H9 (cell line): ENCODE data around the gene ARL2BP. TPM values are rescaled to one million over a fixed set of nuclear protein-coding genes. Genes with fewer than 3 reads are reported as not detected.

Experiments
- DNase-seq: peaks from one replicate; pipeline ENCODE4 v3.0.0-alpha.2; 2017
- H2AFZ ChIP-seq: one replicate; pipeline ENCODE4 v1.6.1; 2013; ENCODE audit warnings: mild to moderate bottlenecking, low read length, control low read depth, moderate library complexity
- H2AK5ac ChIP-seq: 2 replicates; pipeline ENCODE4 v1.6.1; 2013; ENCODE audit warnings: low read length, control low read depth, mixed read lengths; ENCODE audit not compliant: insufficient read length
- H2BK120ac ChIP-seq: one replicate; pipeline ENCODE4 v1.6.1; 2013; ENCODE audit warnings: low read depth, mild to moderate bottlenecking, low read length, control low read depth, inconsistent platforms; ENCODE audit not compliant: poor library complexity, severe bottlenecking
- H2BK12ac ChIP-seq: 2 replicates; pipeline ENCODE4 v1.6.1; 2013; ENCODE audit warnings: low read length, control low read depth, mixed read lengths, low read depth; ENCODE audit not compliant: insufficient read length
- H2BK15ac ChIP-seq: 2 replicates; pipeline ENCODE4 v1.6.1; 2013; ENCODE audit warnings: low read depth, low read length, control low read depth
- H2BK20ac ChIP-seq: one replicate; pipeline ENCODE4 v1.6.1; 2013; ENCODE audit warnings: low read depth, mild to moderate bottlenecking, low read length, control low read depth, inconsistent platforms; ENCODE audit not compliant: poor library complexity, severe bottlenecking
- H2BK5ac ChIP-seq: 2 replicates; pipeline ENCODE4 v1.6.1; 2013; ENCODE audit warnings: low read length, control low read depth, mixed read lengths; ENCODE audit not compliant: insufficient read length
- H3K14ac ChIP-seq: 2 replicates; pipeline ENCODE4 v1.6.1; 2013; ENCODE audit warnings: low read length, control low read depth; ENCODE audit not compliant: insufficient read depth
- H3K18ac ChIP-seq: 2 replicates; pipeline ENCODE4 v1.6.1; 2013; ENCODE audit warnings: low read depth, mild to moderate bottlenecking, mixed read lengths, low read length, control low read depth; ENCODE audit not compliant: insufficient read length
- H3K23ac ChIP-seq: 2 replicates; pipeline ENCODE4 v1.6.1; 2013; ENCODE audit warnings: low read length, control low read depth, mixed read lengths, low read depth; ENCODE audit not compliant: insufficient read length
- H3K23me2 ChIP-seq: 2 replicates; pipeline ENCODE4 v1.6.1; 2013; ENCODE audit warnings: low read depth, mild to moderate bottlenecking, mixed read lengths, low read length, control low read depth; ENCODE audit not compliant: insufficient read length, poor library complexity, severe bottlenecking
- H3K27ac ChIP-seq: 2 replicates; pipeline ENCODE4 v1.5.1; 2013; ENCODE audit warnings: low read length, control low read depth, mixed read lengths, low read depth; ENCODE audit not compliant: insufficient read length
- H3K27me3 ChIP-seq: 2 replicates; pipeline ENCODE4 v1.6.1; 2013; ENCODE audit warnings: low read length, control low read depth, inconsistent platforms; ENCODE audit not compliant: insufficient read depth
- H3K4ac ChIP-seq: 2 replicates; pipeline ENCODE4 v1.6.1; 2013; ENCODE audit warnings: low read depth, mild to moderate bottlenecking, control low read depth, inconsistent platforms, low read length, moderate library complexity
- H3K4me1 ChIP-seq: 2 replicates; pipeline ENCODE4 v1.6.1; 2013; ENCODE audit warnings: low read length, control low read depth, inconsistent platforms; ENCODE audit not compliant: insufficient read depth
- H3K4me2 ChIP-seq: 2 replicates; pipeline ENCODE4 v1.6.1; 2013; ENCODE audit warnings: low read length, control low read depth, mixed read lengths; ENCODE audit not compliant: insufficient read length, insufficient read depth
- H3K56ac ChIP-seq: 2 replicates; pipeline ENCODE4 v1.6.1; 2013; ENCODE audit warnings: low read depth, mild to moderate bottlenecking, mixed read lengths, low read length, control low read depth; ENCODE audit not compliant: insufficient read length
- H3K79me1 ChIP-seq: 2 replicates; pipeline ENCODE4 v1.6.1; 2013; ENCODE audit warnings: low read depth, mild to moderate bottlenecking, moderate library complexity, low read length, control low read depth, inconsistent platforms; ENCODE audit not compliant: insufficient read depth, poor library complexity, severe bottlenecking
- H3K79me2 ChIP-seq: 2 replicates; pipeline ENCODE4 v1.6.1; 2013; ENCODE audit warnings: low read length, control low read depth, inconsistent platforms; ENCODE audit not compliant: insufficient read depth
- H3K9ac ChIP-seq: 2 replicates; pipeline ENCODE4 v1.6.1; 2013; ENCODE audit warnings: low read length, control low read depth, mixed read lengths; ENCODE audit not compliant: insufficient read length; ENCODE audit errors: extremely low read depth
- H3K9me3 ChIP-seq: one replicate; pipeline ENCODE4 v1.6.1; 2013; ENCODE audit warnings: low read depth, low read length, inconsistent platforms; ENCODE audit not compliant: control insufficient read depth
- H3T11ph ChIP-seq: one replicate; pipeline ENCODE4 v1.6.1; 2013; ENCODE audit warnings: mild to moderate bottlenecking, low read length, control low read depth, inconsistent platforms
- H4K20me1 ChIP-seq: one replicate; pipeline ENCODE4 v1.6.1; 2013; ENCODE audit not compliant: control insufficient read depth, insufficient read length, insufficient read depth
- H4K5ac ChIP-seq: 2 replicates; pipeline ENCODE4 v1.6.1; 2013; ENCODE audit warnings: low read depth, mild to moderate bottlenecking, mixed read lengths, low read length, control low read depth; ENCODE audit not compliant: insufficient read length
- H4K8ac ChIP-seq: replicated peaks from 2 replicates; pipeline ENCODE4 v1.6.1; 2013; ENCODE audit warnings: low read length, control low read depth, mixed read lengths, low read depth; ENCODE audit not compliant: insufficient read length
- H4K91ac ChIP-seq: 2 replicates; pipeline ENCODE4 v1.6.1; 2013; ENCODE audit warnings: low read depth, mild to moderate bottlenecking, moderate library complexity, mixed read lengths, low read length, control low read depth; ENCODE audit not compliant: insufficient read length
- H3K27ac Mint-ChIP-seq, 3 experiments: 2 replicates in 2 of 3; 3 replicates in 1 of 3; pipeline ENCODE4 v1.8.0; 2020 to 2021; ENCODE audit warnings: mixed read lengths in 3 of 3, mild to moderate bottlenecking in 1 of 3, moderate library complexity in 1 of 3
- H3K27me3 Mint-ChIP-seq: 2 replicates; pipeline ENCODE4 v1.8.0; 2021; ENCODE audit warnings: low read depth, mild to moderate bottlenecking, moderate library complexity, mixed read lengths
- H3K36me3 Mint-ChIP-seq, 3 experiments: 2 replicates in 2 of 3; 3 replicates in 1 of 3; pipeline ENCODE4 v1.8.0; 2020 to 2021; ENCODE audit warnings: low read depth in 3 of 3, mixed read lengths in 3 of 3; ENCODE audit not compliant: insufficient read depth in 1 of 3
- H3K4me1 Mint-ChIP-seq, 2 experiments: 2 replicates each; pipeline ENCODE4 v1.8.0; 2020; ENCODE audit warnings: mixed read lengths in 2 of 2
- H3K4me3 Mint-ChIP-seq, 2 experiments: 2 replicates in 1 of 2; 3 replicates in 1 of 2; pipeline ENCODE4 v1.8.0; 2020 to 2021; ENCODE audit warnings: mild to moderate bottlenecking in 2 of 2, mixed read lengths in 2 of 2, moderate library complexity in 1 of 2
- H3K9me3 Mint-ChIP-seq, 2 experiments: 2 replicates in 1 of 2; 3 replicates in 1 of 2; pipeline ENCODE4 v1.8.0; 2020; ENCODE audit warnings: mild to moderate bottlenecking in 2 of 2, mixed read lengths in 2 of 2, moderate library complexity in 1 of 2
- CTCF ChIP-seq: fragments of 200-600 bp; sonication (generic); conservative IDR thresholded peaks from 3 replicates; pipeline ENCODE4 v1.8.0; 2021; ENCODE audit warnings: antibody characterized with exemption, mild to moderate bottlenecking
- WGBS: extraction: QIAGEN DNeasy Blood & Tissue Kit; methylation state at CpG from one replicate; pipeline ENCODE4 v1.1.7; 2013; ENCODE audit warnings: missing lambda C conversion rate, low lambda C conversion rate, mixed read lengths; ENCODE audit not compliant: insufficient read length; ENCODE audit errors: extremely low coverage; 5-methylcytosine and 5-hydroxymethylcytosine counted together
- total RNA-seq: library from RNA; stranded (reverse); gene quantifications from 2 replicates; pipeline ENCODE4 v1.2.1, GENCODE V29; 2021

ARL2BP gene
- total RNA-seq, 1 experiment from 2014 or later: 18.0 TPM

GRCh38 chr16:57285379-57285778 lies 40.3 kb downstream of the ARL2BP start:
- Histone ChIP-seq H4K91ac (no peak overlapping the region), H3K23me2 (peaks cover 5% of the 10 kb centered on the region), H3K4ac (no peak overlapping the region), H3K14ac (no peak overlapping the region), H3K79me1 (no peaks in the 10 kb centered on the region), H2BK5ac (no peak overlapping the region), H2BK20ac (no peak overlapping the region), H4K8ac (no peak overlapping the region), H3K79me2 (no peaks in the 10 kb centered on the region), H3K18ac (no peak overlapping the region), H3K9ac (no peak overlapping the region), H3K4me1 (no peaks in the 10 kb centered on the region), H2AFZ (no peak overlapping the region), H3K23ac (no peak overlapping the region), H3K27me3 (peaks cover 15% of the 10 kb centered on the region; the same call in 1 of the 2 replicates), H3K9me3 (no peaks in the 10 kb centered on the region), H3K56ac (no peak overlapping the region), H3K4me2 (peak overlapping the region; percentile 61), H2AK5ac (no peak overlapping the region), H3K27ac (no peak overlapping the region), H2BK12ac (no peak overlapping the region), H2BK15ac (no peak overlapping the region), H4K20me1 (no peaks in the 10 kb centered on the region), H4K5ac (no peak overlapping the region), H3T11ph (no peak overlapping the region), H2BK120ac (no peak overlapping the region)
- Mint-ChIP-seq H3K4me3 (peak overlapping the region; percentile 73 to 90), H3K4me1 (peaks cover 9 to 26% of the 10 kb centered on the region in 2 experiments), H3K9me3 (0 out of 5 replicates have a peak, but pooled peaks cover 0 to 2% of the 10 kb centered on the region in 2 experiments), H3K27me3 (peaks cover 55% of the 10 kb centered on the region), H3K27ac (no peak overlapping the region; a peak in 1 of 7 replicates), H3K36me3 (no peaks in the 10 kb centered on the region)
- WGBS: no CpG with 5 or more reads among the region's 5 CpGs
- no peak for DNase-seq
- no peak for TF ChIP-seq CTCF
